H1 (cell line): ENCODE measurements around the gene HS1BP3. TPM values are rescaled to one million over a fixed set of nuclear protein-coding genes. Genes with fewer than 3 reads are reported as not detected.

Experiments used
- CTCF ChIA-PET: fragments of 300-600 bp; sonication (Branson Sonifier 250); formaldehyde crosslinking; loops from one replicate; lab custom pipeline; 2021; ENCODE audit not compliant: partially characterized antibody; lab: Charles Lee
- POLR2A ChIA-PET: fragments of 300-600 bp; sonication (Branson Sonifier 250); formaldehyde crosslinking; loops from one replicate; lab custom pipeline; 2021; ENCODE audit warnings: inconsistent platforms; ENCODE audit not compliant: partially characterized antibody; lab: Charles Lee
- DNase-seq, 2 experiments: peaks; one replicate each; pipeline versions ENCODE4 v3.0.0 to v3.0.0-alpha.2; 2010 to 2022; ENCODE audit warnings: low spot score in 2 of 2, low read depth in 1 of 2, mixed read lengths in 1 of 2
- FAIRE-seq: peaks from 2 replicates; lab custom pipeline; 2011; peaks lifted over from hg19 to GRCh38; lab: Jason Lieb, UNC
- H2AFZ ChIP-seq: 2 replicates; pipeline ENCODE4 v1.8.1; 2012; ENCODE audit warnings: low read length, inconsistent platforms
- H2AK5ac ChIP-seq: 2 replicates; pipeline ENCODE4 v1.6.1; 2013; ENCODE audit warnings: low read depth, low read length
- H2BK120ac ChIP-seq: replicated peaks from 2 replicates; pipeline ENCODE3; 2013; ENCODE audit warnings: low read depth, low read length, inconsistent platforms
- H2BK12ac ChIP-seq: 2 replicates; pipeline ENCODE4 v1.6.1; 2013; ENCODE audit warnings: low read depth, low read length
- H2BK15ac ChIP-seq: 2 replicates; pipeline ENCODE4 v1.6.1; 2013; ENCODE audit warnings: low read length
- H2BK20ac ChIP-seq: 2 replicates; pipeline ENCODE4 v1.6.1; 2013; ENCODE audit warnings: low read length
- H2BK5ac ChIP-seq: 2 replicates; pipeline ENCODE4 v1.6.1; 2013; ENCODE audit warnings: low read depth, low read length
- H3K14ac ChIP-seq: 2 replicates; pipeline ENCODE4 v1.6.1; 2013; ENCODE audit warnings: inconsistent platforms; ENCODE audit not compliant: insufficient read length
- H3K18ac ChIP-seq: 2 replicates; pipeline ENCODE4 v1.6.1; 2013; ENCODE audit warnings: low read length; ENCODE audit errors: extremely low read depth
- H3K23ac ChIP-seq: 2 replicates; pipeline ENCODE4 v1.6.1; 2013; ENCODE audit warnings: inconsistent platforms; ENCODE audit not compliant: insufficient read length
- H3K23me2 ChIP-seq: 2 replicates; pipeline ENCODE4 v1.6.1; 2013; ENCODE audit warnings: low read depth, low read length
- H3K27ac ChIP-seq: 2 replicates; pipeline ENCODE4 v1.6.1; 2011; ENCODE audit warnings: low read depth, low read length, inconsistent platforms
- H3K27me3 ChIP-seq, 4 experiments: replicated peaks in 1 of 4; 1 replicate in 1 of 4; 2 replicates in 3 of 4; pipeline versions ENCODE4 v1.6.1 to v1.8.1; 2011 to 2013; ENCODE audit warnings: low read length in 3 of 4, mild to moderate bottlenecking in 3 of 4, inconsistent platforms in 2 of 4, mixed read lengths in 2 of 4, moderate library complexity in 1 of 4; ENCODE audit not compliant: control insufficient read depth in 3 of 4, insufficient read depth in 3 of 4; ENCODE audit errors: extremely low read depth in 1 of 4
- H3K36me3 ChIP-seq, 4 experiments: 2 replicates each; pipeline versions ENCODE4 v1.6.1 to v1.8.1; 2011 to 2013; ENCODE audit warnings: mild to moderate bottlenecking in 4 of 4, low read length in 3 of 4, moderate library complexity in 2 of 4, control low read depth in 1 of 4, inconsistent platforms in 1 of 4; ENCODE audit not compliant: insufficient read depth in 4 of 4, control insufficient read depth in 2 of 4
- H3K4ac ChIP-seq: replicated peaks from 2 replicates; pipeline ENCODE3; 2013; ENCODE audit warnings: low read length, low read depth, mixed read lengths, inconsistent platforms; ENCODE audit not compliant: insufficient read length
- H3K4me1 ChIP-seq, 4 experiments: replicated peaks in 1 of 4; 1 replicate in 1 of 4; 2 replicates in 3 of 4; pipeline versions ENCODE4 v1.6.1 to v1.8.1; 2011 to 2013; ENCODE audit warnings: low read length in 3 of 4, inconsistent platforms in 2 of 4, mixed read lengths in 1 of 4; ENCODE audit not compliant: insufficient read depth in 4 of 4, control insufficient read depth in 3 of 4
- H3K4me2 ChIP-seq, 2 experiments: 2 replicates each; pipeline versions ENCODE4 v1.6.1 to v1.8.1; 2011 to 2013; ENCODE audit warnings: low read depth in 2 of 2, low read length in 2 of 2, control low read depth in 1 of 2, inconsistent platforms in 1 of 2, mild to moderate bottlenecking in 1 of 2; ENCODE audit not compliant: insufficient read depth in 1 of 2
- H3K4me3 ChIP-seq, 4 experiments: fragments of 200-600, 300-600 bp in 1 of 4; sonication (generic), shearing (Covaris generic), sonication (Bioruptor Twin) in 1 of 4; 2 replicates each; pipeline versions ENCODE4 v1.5.1 to v1.8.1; 2011 to 2016; ENCODE audit warnings: low read length in 4 of 4, low read depth in 3 of 4, control low read depth in 2 of 4, inconsistent platforms in 2 of 4, mild to moderate bottlenecking in 2 of 4, mixed read lengths in 1 of 4, moderate library complexity in 1 of 4; ENCODE audit not compliant: insufficient read depth in 2 of 4; ENCODE audit errors: extremely low read depth in 1 of 4
- H3K56ac ChIP-seq: replicated peaks from 2 replicates; pipeline ENCODE3; 2013; ENCODE audit warnings: low read depth, mild to moderate bottlenecking, mixed read lengths, low read length, inconsistent platforms; ENCODE audit not compliant: insufficient read length
- H3K79me1 ChIP-seq: 2 replicates; pipeline ENCODE4 v1.6.1; 2013; ENCODE audit warnings: low read depth, low read length, control low read depth
- H3K79me2 ChIP-seq, 2 experiments: 2 replicates each; pipeline versions ENCODE4 v1.6.1 to v1.8.1; 2012 to 2013; ENCODE audit warnings: low read length in 2 of 2, mild to moderate bottlenecking in 2 of 2, inconsistent platforms in 1 of 2; ENCODE audit not compliant: insufficient read depth in 2 of 2, control insufficient read depth in 1 of 2
- H3K9ac ChIP-seq, 4 experiments: replicated peaks in 1 of 4; 1 replicate in 1 of 4; 2 replicates in 3 of 4; pipeline versions ENCODE4 v1.6.1 to v1.8.1; 2011 to 2013; ENCODE audit warnings: low read depth in 3 of 4, low read length in 3 of 4, control low read depth in 2 of 4, mild to moderate bottlenecking in 2 of 4, moderate library complexity in 2 of 4, inconsistent platforms in 1 of 4; ENCODE audit errors: extremely low read depth in 1 of 4
- H3K9me3 ChIP-seq, 2 experiments: 2 replicates each; pipeline versions ENCODE4 v1.6.1 to v1.8.1; 2012 to 2013; ENCODE audit warnings: mild to moderate bottlenecking in 2 of 2, moderate library complexity in 2 of 2, control low read depth in 1 of 2, inconsistent platforms in 1 of 2, low read depth in 1 of 2, low read length in 1 of 2, mixed read lengths in 1 of 2; ENCODE audit not compliant: insufficient read depth in 2 of 2
- H4K20me1 ChIP-seq, 2 experiments: replicated peaks in 1 of 2; 2 replicates each; pipeline versions ENCODE3 to v1.8.1; 2011 to 2013; ENCODE audit warnings: inconsistent platforms in 2 of 2, low read length in 2 of 2, mild to moderate bottlenecking in 1 of 2; ENCODE audit not compliant: insufficient read depth in 2 of 2, control insufficient read depth in 1 of 2
- H4K5ac ChIP-seq: 2 replicates; pipeline ENCODE4 v1.6.1; 2013; ENCODE audit warnings: low read length, low read depth, mixed read lengths, inconsistent platforms; ENCODE audit not compliant: insufficient read length
- H4K8ac ChIP-seq: 2 replicates; pipeline ENCODE4 v1.8.0; 2013; ENCODE audit warnings: mild to moderate bottlenecking, moderate library complexity, low read length, inconsistent platforms; ENCODE audit not compliant: insufficient read depth; ENCODE audit errors: extremely low read depth
- H4K91ac ChIP-seq: replicated peaks from 2 replicates; pipeline ENCODE3; 2013; ENCODE audit warnings: low read length, mixed read lengths, inconsistent platforms; ENCODE audit not compliant: insufficient read length
- ASH2L ChIP-seq: fragments of 200-600, 300-600 bp; sonication (generic); IDR thresholded peaks from one replicate; pipeline ENCODE4 v1.7.1; 2017; ENCODE audit warnings: low read length
- E2F6 ChIP-seq: IDR thresholded peaks from 2 replicates; pipeline ENCODE4 v1.6.1; 2012; ENCODE audit warnings: inconsistent platforms
- GTF2F1 ChIP-seq: IDR thresholded peaks from 2 replicates; pipeline ENCODE4 v1.6.1; 2012; ENCODE audit warnings: low read depth, low read length, improper control_type of control experiment, borderline replicate concordance
- HDAC6 ChIP-seq: IDR thresholded peaks from one replicate; pipeline ENCODE4 v1.7.1; 2012; ENCODE audit warnings: low read depth, mild to moderate bottlenecking, inconsistent platforms, low read length, moderate library complexity
- JUND ChIP-seq: IDR thresholded peaks from 2 replicates; pipeline ENCODE4 v1.6.1; 2011; ENCODE audit warnings: mild to moderate bottlenecking, improper control_type of control experiment, low read length
- KDM1A ChIP-seq: fragments of 200-600, 300-600 bp; sonication (generic); IDR thresholded peaks from 2 replicates; pipeline ENCODE4 v1.7.1; 2016; ENCODE audit warnings: mild to moderate bottlenecking, low read length, borderline replicate concordance
- KDM5A ChIP-seq: fragments of 200-600 bp; IDR thresholded peaks from 2 replicates; pipeline ENCODE4 v1.7.1; 2012; ENCODE audit warnings: mild to moderate bottlenecking, low read length, inconsistent platforms, mixed read lengths
- POLR2AphosphoS5 ChIP-seq: IDR thresholded peaks from 2 replicates; pipeline ENCODE4 v1.6.1; 2011; ENCODE audit warnings: low read depth, low read length
- RXRA ChIP-seq: IDR thresholded peaks from 2 replicates; pipeline ENCODE4 v1.6.1; 2011; ENCODE audit warnings: low read depth, mild to moderate bottlenecking, low read length, moderate library complexity; ENCODE audit not compliant: insufficient read depth
- SRF ChIP-seq: IDR thresholded peaks from 2 replicates; pipeline ENCODE4 v1.6.1; 2011; ENCODE audit warnings: mild to moderate bottlenecking, low read depth, low read length, moderate library complexity
- TEAD4 ChIP-seq: IDR thresholded peaks from 2 replicates; pipeline ENCODE4 v1.6.1; 2012; ENCODE audit warnings: low read depth, low read length, inconsistent platforms, mixed read lengths
- YY1 ChIP-seq: IDR thresholded peaks from 2 replicates; pipeline ENCODE4 v1.6.1; 2011; ENCODE audit warnings: low read depth, mild to moderate bottlenecking, low read length
- WGBS, 2 experiments: shearing (Covaris generic) in 1 of 2; methylation state at CpG; one replicate each; pipeline versions ENCODE4 v1.1.6 to v1.1.7; 2013 to 2015; ENCODE audit warnings: low lambda C conversion rate in 2 of 2, mixed read lengths in 2 of 2, inconsistent platforms in 1 of 2, low coverage in 1 of 2, missing lambda C conversion rate in 1 of 2; ENCODE audit not compliant: insufficient replicate concordance in 2 of 2, insufficient coverage in 1 of 2, insufficient read length in 1 of 2; ENCODE audit errors: extremely low coverage in 1 of 2, missing lambda C conversion rate in 1 of 2; 5-methylcytosine and 5-hydroxymethylcytosine counted together
- polyA plus RNA-seq, 7 experiments: library from polyadenylated mRNA; depleted of rRNA in 3 of 7; stranded (reverse) in 5 of 7; unstranded in 2 of 7; fragments of >200 nt in 5 of 7; fragments of 200-250 nt in 2 of 7; gene quantifications; 1 replicate in 5 of 7; 2 replicates in 1 of 7; 4 replicates in 1 of 7; pipeline versions ENCODE4 v1.2.1 to v1.2.3, GENCODE V29; 2011 to 2013; ENCODE audit warnings: missing spikeins in 2 of 7, mixed read lengths in 2 of 7
- total RNA-seq: library from RNA; stranded (reverse); fragmentation: NEBNext Ultra II Directional; extraction: Animal tissue kit (Norgen Biotek cat#: 25700); gene quantifications from 2 replicates; pipeline ENCODE4 v1.2.1, GENCODE V29; 2021

HS1BP3 gene
- total and polyA plus RNA-seq, 2 of the 8 experiments (the other 6 are each of a cell fraction or from before 2014, with no cell fraction given) = 11.1 to 11.3 TPM

- TF ChIP-seq JUND (no peak), E2F6 (no peak), POLR2AphosphoS5 (no peak), HDAC6 (no peak), ASH2L (no peak), RXRA (no peak), YY1 (no peak), GTF2F1 (no peak), TEAD4 (no peak), KDM5A (no peak), SRF (no peak), KDM1A (no peak)
- H4K8ac ChIP-seq = no peak overlapping the region; the same call in 1 of the 2 replicates
- no peak overlapping the region for H3K4me3 ChIP-seq
- H4K5ac ChIP-seq = no peak overlapping the region
- no peak overlapping the region for H3K4ac ChIP-seq
- H3K18ac ChIP-seq = no peak overlapping the region
- no peaks in the 10 kb centered on the region for H3K23me2 ChIP-seq
- H3K79me2 ChIP-seq = no peaks in the 10 kb centered on the region
- no peak overlapping the region for H4K91ac ChIP-seq
- H2BK12ac ChIP-seq = no peak overlapping the region
- WGBS, 2 experiments = 87% methylated on average over 2 of the region's 2 CpGs; no CpG with 5 or more reads in 1 of the 2 experiments
- no peak overlapping the region for H2AFZ ChIP-seq
- no peak overlapping the region for H2BK5ac ChIP-seq
- no peaks in the 10 kb centered on the region for H3K27me3 ChIP-seq
- H3K4me2 ChIP-seq = no peak overlapping the region
- ChIA-PET CTCF (interaction anchor here (1.1 to 5.1 kb wide), 6 partner anchors 12 to 228 kb away, joined by 3 to 35 read pairs (median 4); no protein-coding TSS in a partner anchor), POLR2A (no interaction called here)
- DNase-seq (no peak), FAIRE-seq (no peak)
- no peaks in the 10 kb centered on the region for H3K4me1 ChIP-seq
- H2BK120ac ChIP-seq = no peak overlapping the region
- H2BK20ac ChIP-seq = no peak overlapping the region
- H3K79me1 ChIP-seq = no peaks in the 10 kb centered on the region
- no peak overlapping the region for H3K27ac ChIP-seq
- no peaks in the 10 kb centered on the region for H3K9me3 ChIP-seq
- H3K36me3 ChIP-seq = peaks cover 0 to 3% (median 0%) of the 10 kb centered on the region in 4 experiments; a peak in 1 of 8 replicates
- H3K56ac ChIP-seq = no peak overlapping the region
- no peaks in the 10 kb centered on the region for H4K20me1 ChIP-seq
- H3K9ac ChIP-seq = no peak overlapping the region
- H3K23ac ChIP-seq = no peak overlapping the region
- H3K14ac ChIP-seq = no peak overlapping the region
- no peak overlapping the region for H2BK15ac ChIP-seq
- no peak overlapping the region for H2AK5ac ChIP-seq
These were observed 45.5 kb upstream of the HS1BP3 start for GRCh38 chr2:20696366-20696765.
